Fibroblast of pulmonary artery (primary cell): ENCODE results near the gene RNF212.
A peak's percentile ranks its signal among the peaks of the same experiment; 100 is the strongest.

ENCODE experiments used
- DNase-seq: peaks from one replicate; pipeline ENCODE4 v3.0.0-alpha.2; 2010; ENCODE audit warnings: low read depth
- H3K4me3 ChIP-seq: replicated peaks from 2 replicates; pipeline ENCODE4 v1.5.1; 2011; ENCODE audit warnings: low read depth, mild to moderate bottlenecking, control low read depth, low read length, moderate library complexity
- TF ChIP-seq, protein P1 (sequence below): IDR thresholded peaks from 2 replicates; pipeline ENCODE4 v1.5.1; 2011; ENCODE audit warnings: mild to moderate bottlenecking, control low read depth, low read length, inconsistent platforms; ENCODE audit errors: missing control alignments

The RNF212 gene

DNA sequence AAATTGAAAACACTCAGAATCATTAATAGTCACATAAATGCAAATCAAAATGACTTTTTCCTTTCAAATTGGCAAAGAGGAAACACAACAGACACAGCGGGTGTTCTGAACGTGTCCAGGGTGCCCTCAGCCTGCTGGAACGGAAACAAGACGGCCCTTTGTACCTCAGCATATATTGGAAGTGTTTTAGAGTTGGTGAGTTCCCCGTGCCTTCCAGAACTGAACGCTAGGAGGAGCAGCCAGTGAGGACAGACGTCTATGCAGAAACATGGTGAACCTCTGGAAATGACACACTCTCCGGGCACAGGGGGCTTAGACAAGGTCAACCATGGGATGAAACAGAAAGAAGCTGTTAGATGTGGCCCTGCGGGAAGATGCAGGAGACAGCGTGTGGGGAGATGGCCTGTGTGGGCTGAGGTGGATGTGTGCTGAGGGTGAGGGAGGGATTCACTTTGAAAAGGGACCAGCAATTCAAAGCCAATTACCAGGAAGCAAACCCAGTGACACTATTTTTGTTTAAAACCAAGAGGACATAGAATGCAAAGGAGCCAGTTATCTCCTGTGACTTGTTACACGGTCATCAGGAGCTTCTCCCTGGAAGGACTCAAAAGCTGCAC is 40.4 kb downstream of the RNF212 start:
- DNase-seq, result peak; percentile 68
- TF ChIP-seq, protein P1, sequence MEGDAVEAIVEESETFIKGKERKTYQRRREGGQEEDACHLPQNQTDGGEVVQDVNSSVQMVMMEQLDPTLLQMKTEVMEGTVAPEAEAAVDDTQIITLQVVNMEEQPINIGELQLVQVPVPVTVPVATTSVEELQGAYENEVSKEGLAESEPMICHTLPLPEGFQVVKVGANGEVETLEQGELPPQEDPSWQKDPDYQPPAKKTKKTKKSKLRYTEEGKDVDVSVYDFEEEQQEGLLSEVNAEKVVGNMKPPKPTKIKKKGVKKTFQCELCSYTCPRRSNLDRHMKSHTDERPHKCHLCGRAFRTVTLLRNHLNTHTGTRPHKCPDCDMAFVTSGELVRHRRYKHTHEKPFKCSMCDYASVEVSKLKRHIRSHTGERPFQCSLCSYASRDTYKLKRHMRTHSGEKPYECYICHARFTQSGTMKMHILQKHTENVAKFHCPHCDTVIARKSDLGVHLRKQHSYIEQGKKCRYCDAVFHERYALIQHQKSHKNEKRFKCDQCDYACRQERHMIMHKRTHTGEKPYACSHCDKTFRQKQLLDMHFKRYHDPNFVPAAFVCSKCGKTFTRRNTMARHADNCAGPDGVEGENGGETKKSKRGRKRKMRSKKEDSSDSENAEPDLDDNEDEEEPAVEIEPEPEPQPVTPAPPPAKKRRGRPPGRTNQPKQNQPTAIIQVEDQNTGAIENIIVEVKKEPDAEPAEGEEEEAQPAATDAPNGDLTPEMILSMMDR, result peak; percentile 94
- H3K4me3 ChIP-seq, result no peak overlapping the region

DNA sequence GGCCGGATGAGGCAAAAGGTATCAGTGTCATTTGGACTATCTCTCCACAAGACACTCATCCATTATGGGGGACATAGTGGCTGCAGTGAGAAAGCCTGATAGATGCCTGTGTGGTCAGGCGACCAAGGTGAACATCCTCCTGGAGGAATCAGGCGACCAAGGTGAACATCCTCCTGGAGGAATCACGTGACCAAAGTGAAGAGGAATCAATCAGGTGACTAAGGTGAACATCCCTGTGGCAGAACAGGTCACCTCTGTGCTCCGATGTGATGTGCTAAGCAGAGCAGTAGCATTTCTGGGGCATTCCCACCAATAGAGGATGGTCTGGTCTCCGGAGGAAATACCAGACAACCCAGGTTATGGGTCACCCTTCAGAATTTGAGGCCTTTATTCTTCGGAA is 44.0 kb downstream of the RNF212 start:
- DNase-seq, result no peak
- no peak overlapping the region for H3K4me3 ChIP-seq
- TF ChIP-seq, protein P1, result no peak

DNA sequence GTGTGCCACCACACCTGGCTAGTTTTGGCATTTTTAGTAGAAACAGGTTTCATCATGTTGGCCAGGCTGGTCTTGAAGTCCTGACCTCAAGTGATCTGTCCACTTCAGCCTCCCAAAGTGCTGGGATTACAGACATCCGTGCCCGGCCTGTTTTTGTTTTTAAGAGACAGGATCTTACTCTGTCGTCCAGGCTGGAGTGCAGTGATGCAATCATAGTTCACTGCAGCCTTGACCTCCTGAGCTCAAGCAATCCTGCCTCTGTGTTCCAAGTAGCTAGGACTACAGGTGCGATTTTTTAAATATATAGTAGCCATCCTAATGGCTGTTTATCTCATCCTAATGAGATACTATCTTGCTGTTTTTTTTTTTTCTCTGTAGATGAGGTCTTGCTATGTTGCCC is 47.6 kb downstream of the RNF212 start:
- no peak overlapping the region for H3K4me3 ChIP-seq
- TF ChIP-seq, protein P1, result no peak
- no peak for DNase-seq

DNA sequence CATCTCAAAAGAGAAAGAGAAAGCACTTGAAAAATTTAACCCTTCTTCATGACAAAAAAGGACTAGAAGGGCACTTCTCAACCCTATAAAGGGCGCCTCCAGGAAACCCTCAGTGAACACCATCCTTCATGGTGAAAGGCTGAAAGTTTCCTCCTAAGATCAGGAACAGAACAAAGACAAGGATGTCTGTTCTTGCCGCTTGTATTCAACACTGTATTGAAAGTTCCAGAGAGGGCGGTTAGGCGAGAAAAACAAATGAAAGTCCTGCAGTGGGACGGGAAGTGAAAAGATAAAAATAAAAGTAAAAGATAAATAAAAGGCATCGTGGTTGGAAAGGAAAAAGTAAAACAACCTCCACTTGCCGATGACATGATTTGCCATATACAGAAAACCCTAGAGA is 50.9 kb downstream of the RNF212 start:
- no peak overlapping the region for H3K4me3 ChIP-seq
- TF ChIP-seq, protein P1, result no peak
- DNase-seq, result no peak

DNA sequence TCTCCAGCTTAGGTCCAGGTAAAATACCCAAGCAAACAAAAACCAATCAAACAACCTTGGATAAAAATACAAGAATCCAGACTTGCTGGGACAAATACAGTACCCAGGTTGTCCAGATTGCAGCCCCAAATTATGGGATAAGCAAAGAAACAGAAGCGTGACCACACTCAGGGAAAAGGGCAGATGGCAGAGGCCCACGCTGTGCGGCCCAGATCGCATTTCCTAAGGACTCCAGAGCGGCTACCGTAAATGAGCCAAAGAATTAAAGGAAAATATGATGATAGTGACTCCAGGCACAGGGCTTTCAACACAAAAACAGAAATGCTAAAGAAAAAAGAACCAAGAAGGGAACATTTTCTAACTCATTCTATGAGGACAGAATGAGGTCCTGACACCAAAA is 51.6 kb downstream of the RNF212 start:
- no peak for DNase-seq
- TF ChIP-seq, protein P1, result no peak

DNA sequence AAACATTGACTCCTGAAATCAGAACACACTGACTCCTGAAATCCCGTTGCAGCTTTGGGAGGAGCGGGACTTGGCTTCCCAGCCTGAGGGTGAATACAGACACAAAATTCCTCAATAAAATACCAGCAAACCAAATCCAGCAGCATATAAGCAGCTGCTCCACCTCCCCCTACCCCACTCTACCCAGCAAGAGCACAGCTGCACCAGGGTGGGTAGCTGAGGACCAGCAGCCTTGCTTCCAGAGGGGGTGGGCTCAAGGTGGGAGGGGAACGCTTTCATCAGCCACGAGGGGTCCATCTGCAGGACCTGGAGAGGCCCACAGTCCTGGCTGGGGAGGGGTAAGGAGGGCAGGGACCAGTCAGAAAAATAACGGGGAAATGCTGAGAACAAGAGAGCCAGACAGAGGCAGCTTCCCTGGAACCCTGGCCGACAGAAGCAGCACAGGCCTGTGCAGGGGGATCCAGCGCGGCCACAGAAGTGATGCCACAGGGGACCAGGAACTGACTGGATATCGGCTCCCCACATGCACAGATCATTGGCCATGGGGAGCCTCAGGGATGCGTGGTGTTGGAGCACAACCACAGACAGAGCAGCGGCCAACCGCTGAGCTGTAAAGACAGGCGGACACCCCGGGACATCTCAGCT is 52.2 kb downstream of the RNF212 start:
- no peak for DNase-seq
- TF ChIP-seq, protein P1, result no peak
- H3K4me3 ChIP-seq, result no peak overlapping the region

More for the DNA sequence above, 51.6 kb downstream of the RNF212 start:
- no peak overlapping the region for H3K4me3 ChIP-seq

DNA sequence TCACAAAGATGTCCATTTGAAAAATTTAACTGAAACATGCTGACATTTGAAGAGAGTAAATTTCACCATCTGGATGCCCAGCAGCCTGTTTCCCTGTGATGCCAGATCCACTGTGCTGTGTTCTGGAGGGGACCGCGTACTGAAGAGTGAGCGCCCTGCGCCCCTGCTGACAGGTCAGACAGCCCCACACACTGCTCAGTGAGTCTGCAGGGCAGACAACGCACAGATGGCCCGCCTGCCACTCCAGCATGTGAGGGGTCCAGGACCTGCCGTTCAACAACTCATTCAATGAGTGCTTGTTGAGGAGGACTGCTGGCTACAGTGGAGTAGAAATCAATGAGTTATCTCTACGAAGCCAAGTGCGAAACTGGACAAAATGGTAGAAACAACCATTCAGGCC is 52.7 kb downstream of the RNF212 start:
- TF ChIP-seq, protein P1, result no peak
- no peak for DNase-seq

More for the DNA sequence above, 52.7 kb downstream of the RNF212 start:
- no peak overlapping the region for H3K4me3 ChIP-seq
